PC-3 (cell line): ENCODE results near the gene TCHP. TPM values are rescaled to one million over a fixed set of nuclear protein-coding genes. Genes with fewer than 3 reads are reported as not detected.

ENCODE experiments used
- ATAC-seq: fragments of 200-7000 bp; cut with Tn5 transposase; 2 replicates; pipeline ENCODE4 v1.9.1; 2020; ENCODE audit warnings: mild to moderate bottlenecking, moderate library complexity
- BruUV-seq: library from RNA; stranded (reverse); fragments of 400-500 nt; replicated peaks from 2 replicates; lab custom pipeline; 2021; lab: Mats Ljungman, UMichigan
- CTCF ChIA-PET: fragments of 300-600 bp; sonication (Branson Sonifier 250); formaldehyde crosslinking; loops from one replicate; lab custom pipeline; 2022; ENCODE audit warnings: antibody characterized with exemption; lab: Charles Lee
- POLR2A ChIA-PET: fragments of 300-600 bp; sonication (Branson Sonifier 250); formaldehyde crosslinking; loops from one replicate; lab custom pipeline; 2022; ENCODE audit warnings: antibody characterized with exemption; ENCODE audit not compliant: unreplicated experiment; lab: Charles Lee
- DNase-seq: peaks from one replicate; pipeline ENCODE4 v3.0.0-alpha.2; 2015
- H2AFZ ChIP-seq: fragments of 300-600 bp; sonication (generic); 2 replicates; pipeline ENCODE4 v1.6.0; 2016; ENCODE audit warnings: antibody characterized with exemption, low read length
- H3F3A ChIP-seq: fragments of 300-600 bp; sonication (generic); one replicate; pipeline ENCODE4 v1.6.0; 2017; ENCODE audit warnings: antibody characterized with exemption, low read length, control low read depth, mild to moderate bottlenecking; ENCODE audit not compliant: unreplicated experiment
- H3K27ac ChIP-seq: fragments of 300-600 bp; sonication (generic); 2 replicates; pipeline ENCODE4 v1.5.1; 2016; ENCODE audit warnings: mild to moderate bottlenecking, low read length
- H3K27me3 ChIP-seq: fragments of 300-600 bp; sonication (generic); 2 replicates; pipeline ENCODE4 v1.6.1; 2016; ENCODE audit warnings: low read length, mixed read lengths
- H3K36me3 ChIP-seq: fragments of 300-600 bp; sonication (generic); 2 replicates; pipeline ENCODE4 v1.6.1; 2016; ENCODE audit warnings: low read depth, mixed run types, low read length, mixed read lengths
- H3K4me1 ChIP-seq: fragments of 300-600 bp; sonication (generic); 2 replicates; pipeline ENCODE4 v1.5.1; 2016; ENCODE audit warnings: low read length; ENCODE audit not compliant: insufficient read depth
- H3K4me2 ChIP-seq: fragments of 300-600 bp; sonication (generic); 2 replicates; pipeline ENCODE4 v1.6.0; 2016; ENCODE audit warnings: low read length
- H3K4me3 ChIP-seq: fragments of 300-600 bp; sonication (generic); 2 replicates; pipeline ENCODE4 v1.5.1; 2016; ENCODE audit warnings: mild to moderate bottlenecking, low read length, mixed read lengths
- H3K79me2 ChIP-seq: fragments of 300-600 bp; sonication (generic); 2 replicates; pipeline ENCODE4 v1.6.1; 2017; ENCODE audit warnings: low read length, mixed read lengths
- H3K9ac ChIP-seq: fragments of 300-600 bp; sonication (generic); 2 replicates; pipeline ENCODE4 v1.6.0; 2016; ENCODE audit warnings: mild to moderate bottlenecking, low read length
- H3K9me2 ChIP-seq: fragments of 300-600 bp; sonication (generic); replicated peaks from 2 replicates; pipeline ENCODE4 v1.6.1; 2016; ENCODE audit warnings: mixed run types, low read length, mixed read lengths
- H3K9me3 ChIP-seq: fragments of 300-600 bp; sonication (generic); 2 replicates; pipeline ENCODE4 v1.6.1; 2016; ENCODE audit warnings: low read length, mixed read lengths
- H4K20me1 ChIP-seq: fragments of 300-600 bp; sonication (generic); 2 replicates; pipeline ENCODE4 v1.6.1; 2016; ENCODE audit warnings: low read length, mixed read lengths
- CTCF ChIP-seq: fragments of 300-600 bp; sonication (generic); conservative IDR thresholded peaks from 2 replicates; pipeline ENCODE4 v1.5.1; 2017; ENCODE audit warnings: antibody characterized with exemption, low read depth, mild to moderate bottlenecking, low read length
- EZH2 ChIP-seq: fragments of 300-600 bp; sonication (generic); IDR thresholded peaks from one replicate; pipeline ENCODE4 v1.6.1; 2017; ENCODE audit warnings: antibody characterized with exemption, mild to moderate bottlenecking, low read length; ENCODE audit not compliant: unreplicated experiment
- EZH2phosphoT487 ChIP-seq: fragments of 300-600 bp; sonication (generic); IDR thresholded peaks from 2 replicates; pipeline ENCODE4 v1.6.1; 2018; ENCODE audit warnings: mild to moderate bottlenecking, antibody characterized with exemption, low read length, borderline replicate concordance
- intact Hi-C: fragments of 100-400 bp; cut with micrococcal nuclease; formaldehyde crosslinking; loops from 2 replicates; pipeline ENCODE4 v1.9.0; 2023
- total RNA-seq: library from RNA; depleted of rRNA; stranded (reverse); fragments of >200 nt; gene quantifications from 2 replicates; pipeline ENCODE4 v1.2.3, GENCODE V29; 2014

The TCHP gene
- total RNA-seq, 1 experiment from 2014 or later, result 21.6 TPM

- ChIA-PET POLR2A (no interaction called here), CTCF (no interaction called here)
- H3K4me3 ChIP-seq, result no peak overlapping the region
- intact Hi-C loops, result no loop called here
- H3F3A ChIP-seq, result no peaks in the 10 kb centered on the region
- H3K9ac ChIP-seq, result no peak overlapping the region
- DNase-seq, result no peak
- no TSS peak for BruUV-seq
- ATAC-seq, result no peak
- H3K27me3 ChIP-seq, result no peaks in the 10 kb centered on the region
- H3K9me2 ChIP-seq, result no peaks in the 10 kb centered on the region
- H3K9me3 ChIP-seq, result no peaks in the 10 kb centered on the region
- H3K27ac ChIP-seq, result no peak overlapping the region
- H3K4me2 ChIP-seq, result no peak overlapping the region
- H3K4me1 ChIP-seq, result peaks cover 16% of the 10 kb centered on the region
- H2AFZ ChIP-seq, result no peak overlapping the region
- no peak for TF ChIP-seq CTCF
- no peak for TF ChIP-seq EZH2phosphoT487
- no peak for TF ChIP-seq EZH2
- no peaks in the 10 kb centered on the region for H3K79me2 ChIP-seq
- peaks cover 21% of the 10 kb centered on the region; the same call in 1 of the 2 replicates for H3K36me3 ChIP-seq
- H4K20me1 ChIP-seq, result no peaks in the 10 kb centered on the region
These were observed 46.8 kb downstream of the TCHP start for GRCh38 chr12:109946913-109947312.

GRCh38 chr12:109947521-109947920 lies 47.4 kb downstream of the TCHP start:
- CTCF ChIA-PET, result no interaction called here
- Histone ChIP-seq H3K9ac (no peak overlapping the region), H3K4me3 (no peak overlapping the region), H3K4me1 (peaks cover 22% of the 10 kb centered on the region), H4K20me1 (no peaks in the 10 kb centered on the region), H2AFZ (no peak overlapping the region), H3K4me2 (no peak overlapping the region), H3K36me3 (peaks cover 26% of the 10 kb centered on the region), H3K79me2 (no peaks in the 10 kb centered on the region), H3K27ac (no peak overlapping the region), H3K9me3 (no peaks in the 10 kb centered on the region), H3K9me2 (no peaks in the 10 kb centered on the region), H3K27me3 (no peaks in the 10 kb centered on the region), H3F3A (no peaks in the 10 kb centered on the region)
- DNase-seq, result no peak
- POLR2A ChIA-PET, result interaction anchor here (0.7 kb wide), 1 partner anchor 18 kb away, joined by 11 read pairs; no protein-coding TSS in a partner anchor
- intact Hi-C loops, result no loop called here
- BruUV-seq, result no TSS peak
- ATAC-seq, result no peak
- no peak for TF ChIP-seq CTCF
- no peak for TF ChIP-seq EZH2phosphoT487
- no peak for TF ChIP-seq EZH2

- no peaks in the 10 kb centered on the region for H3K27me3 ChIP-seq
These were observed 48.3 kb downstream of the TCHP start for GRCh38 chr12:109948368-109948767.

More at GRCh38 chr12:109948368-109948767, 48.3 kb downstream of the TCHP start:
- Histone ChIP-seq H3K79me2 (no peaks in the 10 kb centered on the region), H3K27ac (no peak overlapping the region), H2AFZ (no peak overlapping the region), H4K20me1 (no peaks in the 10 kb centered on the region), H3K9me3 (no peaks in the 10 kb centered on the region), H3F3A (no peaks in the 10 kb centered on the region), H3K4me1 (peaks cover 24% of the 10 kb centered on the region), H3K36me3 (peaks cover 30% of the 10 kb centered on the region), H3K4me3 (no peak overlapping the region), H3K9ac (no peak overlapping the region), H3K9me2 (no peaks in the 10 kb centered on the region), H3K4me2 (no peak overlapping the region)
- ATAC-seq, result no peak
- ChIA-PET CTCF (no interaction called here), POLR2A (no interaction called here)
- intact Hi-C loops, result no loop called here
- no peak for TF ChIP-seq EZH2
- TF ChIP-seq EZH2phosphoT487, result no peak
- TF ChIP-seq CTCF, result no peak
- no peak for DNase-seq
- BruUV-seq, result no TSS peak
